GM21447 (cell line): ENCODE data around the gene PRTFDC1.

Experiments used
- ATAC-seq: cut with Tn5 transposase; IDR thresholded peaks from one replicate; pipeline ENCODE4 v1.9.1; 2021; ENCODE audit not compliant: unreplicated experiment

PRTFDC1 gene

DNA sequence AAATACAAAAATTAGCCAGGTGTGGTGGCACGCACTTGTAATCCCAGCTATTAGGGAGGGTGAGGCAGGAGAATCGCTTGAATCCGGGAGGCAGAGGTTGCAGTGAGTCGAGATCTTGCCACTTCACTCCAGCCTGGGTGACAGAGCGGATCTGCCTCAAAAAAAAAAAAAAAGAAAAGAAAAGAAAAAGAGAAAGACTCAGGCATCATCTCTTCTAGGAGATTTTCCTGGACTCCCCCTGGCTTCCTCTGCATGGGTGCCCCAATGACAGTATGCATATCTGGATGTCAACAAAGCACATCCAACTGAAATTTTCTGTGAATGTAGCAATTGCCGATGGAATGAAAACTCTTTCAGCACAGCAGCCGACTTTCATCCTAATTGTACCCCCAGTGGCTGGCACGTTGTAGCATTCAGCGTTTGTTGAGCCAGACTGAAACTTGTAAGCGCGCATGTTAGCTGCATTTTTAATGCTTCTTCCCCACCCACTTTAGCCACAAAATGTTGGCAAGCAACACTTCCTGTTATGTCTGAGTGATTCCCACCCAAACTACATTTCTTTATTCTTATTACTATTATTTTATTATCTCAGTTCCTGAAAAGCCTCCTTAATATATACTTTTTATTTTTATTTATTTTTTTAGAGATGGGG, 70.2 kb downstream of the PRTFDC1 start:
- no peak for ATAC-seq

GRCh38 chr10:24879861-24880260, 72.5 kb downstream of the PRTFDC1 start:
- ATAC-seq: no peak

DNA sequence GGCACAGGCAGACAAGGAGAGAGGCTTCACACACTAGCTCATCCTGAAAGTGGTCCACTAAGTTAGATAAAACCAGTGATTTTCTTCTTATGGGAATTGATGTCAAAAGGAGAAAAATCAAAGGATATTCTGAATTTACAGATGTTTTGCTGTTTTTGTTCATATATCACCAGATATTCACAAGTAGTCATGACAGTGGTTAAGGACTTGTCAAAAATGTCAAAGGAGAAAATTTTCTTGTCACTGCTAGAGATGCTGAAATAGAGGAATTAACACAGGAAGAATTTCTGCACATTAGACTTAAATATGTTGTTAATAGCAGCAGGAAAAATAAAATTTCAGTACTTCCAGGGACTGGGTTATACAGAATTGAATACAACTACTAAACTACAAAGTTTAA, 78.3 kb downstream of the PRTFDC1 start:
- no peak for ATAC-seq

DNA sequence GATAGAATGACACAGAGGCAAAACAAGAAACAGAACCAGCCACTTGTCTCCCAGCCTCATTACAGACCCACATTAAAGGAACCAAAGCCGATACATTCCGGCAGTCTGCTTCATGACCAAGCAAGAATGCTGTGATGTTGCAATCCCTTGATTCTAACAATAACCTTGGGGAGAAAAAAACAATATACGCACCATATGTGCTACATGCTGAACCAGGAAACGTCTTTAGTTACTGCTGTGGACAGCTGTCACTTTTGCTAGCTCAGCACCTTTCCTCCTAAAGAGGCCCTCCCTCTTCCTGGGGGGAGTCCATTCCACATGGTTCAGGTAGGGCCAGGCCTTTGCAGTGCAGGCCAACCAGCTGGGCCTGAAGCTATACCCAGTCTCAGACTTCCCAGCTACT, 79.1 kb downstream of the PRTFDC1 start:
- no peak for ATAC-seq

DNA sequence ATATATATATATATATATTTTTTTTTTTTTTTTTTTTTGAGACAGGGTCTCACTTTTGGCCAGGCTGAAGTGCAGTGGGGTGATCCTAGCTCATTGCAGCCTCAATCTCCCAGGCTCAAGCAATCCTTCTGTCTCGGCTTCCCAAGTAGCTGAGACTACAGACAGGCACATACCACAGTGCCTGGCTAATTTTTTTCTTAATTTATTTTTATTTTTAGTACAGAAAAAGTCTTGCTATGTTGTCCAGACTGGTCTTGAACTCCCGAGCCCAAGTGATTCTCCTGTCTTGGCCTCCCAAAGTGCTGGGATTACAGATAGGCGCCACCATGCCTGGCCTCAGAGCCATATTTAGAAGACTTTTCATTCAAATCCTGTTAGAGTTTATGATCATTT, 79.6 kb downstream of the PRTFDC1 start:
- no peak for ATAC-seq

DNA sequence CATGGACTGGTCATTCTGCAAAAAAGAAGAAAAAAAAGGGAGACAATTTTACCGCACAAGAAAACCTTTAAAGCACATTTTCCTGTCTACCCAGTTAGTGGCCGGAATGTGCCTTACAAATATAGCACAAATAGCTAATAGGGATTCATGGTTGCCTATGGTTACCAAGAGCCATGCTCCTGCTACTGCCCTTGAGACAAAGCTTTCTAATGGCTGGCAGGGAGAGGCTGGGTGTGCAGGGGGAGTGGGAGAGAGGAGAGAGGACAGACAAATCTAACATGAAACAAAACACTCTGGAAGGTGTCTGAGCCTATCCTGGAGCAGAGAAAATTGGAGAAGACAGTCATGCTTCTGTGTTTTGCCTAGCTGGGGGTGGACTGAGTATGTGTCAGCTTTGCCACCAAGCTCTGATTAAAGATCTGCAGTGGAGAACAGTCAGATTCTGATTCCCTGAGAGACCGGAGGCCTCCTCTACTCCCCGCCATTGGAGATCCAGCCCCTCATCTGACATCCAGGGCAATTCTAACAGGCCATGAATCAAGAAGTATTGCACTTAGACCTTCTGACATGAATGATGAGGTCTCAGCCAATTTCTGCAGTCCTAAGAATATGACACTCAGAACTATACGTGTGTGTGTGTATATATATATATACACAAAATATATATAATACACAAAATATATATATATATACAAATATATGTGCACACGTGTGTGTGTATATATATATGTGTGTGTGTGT, 80.2 kb downstream of the PRTFDC1 start:
- ATAC-seq: no peak

GRCh38 chr10:24871011-24871935, 81.1 kb downstream of the PRTFDC1 start:
- no peak for ATAC-seq

DNA sequence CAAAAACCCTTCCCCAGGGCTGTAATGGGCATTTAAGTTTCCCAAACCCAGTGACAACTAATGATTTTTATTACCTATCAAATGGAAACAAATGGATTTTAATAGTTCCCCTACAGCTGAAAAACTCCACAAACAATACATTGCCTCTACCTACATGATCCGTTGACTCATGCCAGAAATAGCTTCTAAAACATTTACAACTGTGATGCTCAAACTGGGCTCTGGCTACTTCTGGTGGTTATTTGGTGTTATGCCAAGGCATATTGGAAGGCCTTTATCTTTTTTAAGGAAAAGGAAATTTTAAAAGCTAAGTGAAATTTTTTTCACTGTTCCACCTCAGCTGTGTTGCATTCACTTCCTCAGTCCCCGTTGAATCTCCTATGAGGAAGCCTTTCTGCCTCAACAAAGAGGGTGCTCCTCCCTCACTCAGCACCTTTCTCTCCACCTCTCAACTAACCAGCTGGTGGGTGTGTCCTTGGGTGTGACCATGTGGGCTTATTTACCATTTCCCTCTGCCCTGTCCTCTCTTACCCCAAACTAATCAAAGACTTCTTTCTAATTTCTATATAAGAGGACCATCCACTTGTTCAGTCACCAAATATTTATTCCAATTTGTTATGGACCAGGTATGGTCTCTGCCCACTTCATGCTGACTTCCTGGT, 82.9 kb downstream of the PRTFDC1 start:
- no peak for ATAC-seq

DNA sequence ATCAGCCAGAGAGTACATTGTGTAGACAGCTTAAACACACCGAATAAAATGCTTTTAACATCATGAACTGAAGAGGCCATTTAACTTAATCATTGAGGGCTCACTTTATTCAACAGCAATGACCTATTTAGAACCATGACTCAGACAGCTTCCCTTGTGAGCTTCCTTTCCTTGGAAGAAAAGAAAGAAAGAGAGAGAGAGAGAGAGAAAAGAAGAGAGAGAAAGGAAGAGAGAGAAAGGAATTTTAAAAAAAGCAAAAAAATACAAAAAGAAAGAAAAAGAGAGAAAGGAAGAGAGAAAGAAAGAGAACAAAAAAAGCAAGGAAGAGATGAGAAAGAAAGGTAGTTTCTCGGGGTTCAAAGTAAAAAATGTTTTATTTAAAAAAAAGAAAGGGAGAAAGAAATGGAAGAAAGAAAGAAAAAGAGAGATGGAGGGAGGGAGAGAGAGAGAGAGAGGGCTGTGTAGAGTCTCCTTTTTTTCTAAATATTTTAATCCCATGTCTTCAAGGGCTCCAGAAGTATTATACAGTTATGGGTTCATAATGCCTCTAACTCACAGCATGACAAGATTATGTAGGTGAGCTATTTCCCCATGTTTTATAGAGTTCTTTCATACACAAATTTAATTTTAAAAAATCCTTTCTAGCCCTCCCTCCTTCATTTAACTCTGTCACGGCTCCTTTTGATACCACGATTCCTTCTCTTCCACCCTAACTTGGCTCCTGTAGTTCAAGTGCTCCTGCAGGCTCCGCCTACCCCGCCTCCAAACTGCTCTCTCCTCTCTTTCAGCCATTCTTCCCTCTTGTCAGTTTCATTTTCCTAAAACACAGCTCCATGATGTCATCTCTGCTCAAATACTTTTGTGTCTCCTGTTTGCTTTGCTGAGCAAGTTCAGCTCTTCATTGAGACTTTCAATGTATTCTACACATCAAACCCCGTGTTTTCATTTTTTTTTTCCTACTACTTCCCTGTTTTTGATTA, 85.5 kb downstream of the PRTFDC1 start:
- ATAC-seq: no peak

GRCh38 chr10:24865783-24866182, 86.6 kb downstream of the PRTFDC1 start:
- no peak for ATAC-seq

GRCh38 chr10:24862589-24862988, 89.8 kb downstream of the PRTFDC1 start:
- no peak for ATAC-seq

- ATAC-seq: no peak
These were observed 93.8 kb downstream of the PRTFDC1 start for GRCh38 chr10:24858288-24859270.

DNA sequence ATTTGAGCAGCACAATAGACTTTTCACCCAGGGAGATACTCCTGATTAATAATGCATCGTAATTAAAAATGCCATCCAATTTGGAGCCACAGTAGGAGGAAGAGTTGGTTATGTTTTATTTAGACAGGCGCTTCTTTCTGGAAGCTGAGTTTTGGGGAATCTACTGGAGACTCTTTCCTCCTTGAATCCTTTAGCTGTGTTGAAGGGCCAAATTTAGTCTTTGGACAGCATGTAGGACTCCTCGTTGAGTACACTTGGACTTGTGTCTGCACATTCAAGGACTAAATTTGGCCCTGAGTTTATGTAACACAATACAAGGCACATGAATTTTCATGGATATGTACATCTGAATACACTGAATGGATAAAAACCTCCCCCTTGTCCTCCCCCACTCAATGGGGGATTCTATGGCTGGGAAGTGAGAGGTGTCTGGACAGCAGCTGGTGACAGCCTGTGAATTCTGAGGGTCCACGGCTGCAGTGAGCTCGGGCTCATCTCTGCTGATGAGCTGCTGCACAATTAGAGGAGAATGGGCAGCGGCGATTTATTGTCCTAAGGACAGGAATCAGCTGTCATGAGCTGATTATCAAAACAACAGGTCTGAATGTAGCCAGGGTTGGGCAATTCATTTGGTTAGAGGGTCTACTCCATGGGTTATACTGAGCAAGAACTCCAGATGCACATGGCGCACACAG, 95.2 kb downstream of the PRTFDC1 start:
- ATAC-seq: no peak

GRCh38 chr10:24854256-24854655, 98.2 kb downstream of the PRTFDC1 start:
- ATAC-seq: no peak

DNA sequence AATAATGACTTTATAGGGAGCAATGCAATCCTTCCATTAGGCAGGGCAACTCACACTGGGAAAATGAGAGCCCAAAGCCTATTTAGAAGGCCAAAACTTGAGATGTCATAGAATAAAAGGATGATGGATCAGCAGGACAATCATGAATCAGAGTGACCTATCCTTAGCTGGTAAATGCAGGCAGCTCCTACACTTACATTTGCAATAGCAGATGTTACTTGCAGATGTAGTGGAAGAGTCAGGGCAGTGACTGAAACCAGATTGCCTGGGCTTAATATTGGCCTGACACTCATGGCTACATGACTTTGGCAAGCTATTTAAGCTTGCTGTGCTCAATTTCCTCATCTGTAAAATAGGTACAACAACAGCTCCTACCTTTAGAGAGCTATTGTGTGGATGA, 98.7 kb downstream of the PRTFDC1 start:
- no peak for ATAC-seq

GRCh38 chr10:24851629-24852028, 100.8 kb downstream of the PRTFDC1 start:
- no peak for ATAC-seq

DNA sequence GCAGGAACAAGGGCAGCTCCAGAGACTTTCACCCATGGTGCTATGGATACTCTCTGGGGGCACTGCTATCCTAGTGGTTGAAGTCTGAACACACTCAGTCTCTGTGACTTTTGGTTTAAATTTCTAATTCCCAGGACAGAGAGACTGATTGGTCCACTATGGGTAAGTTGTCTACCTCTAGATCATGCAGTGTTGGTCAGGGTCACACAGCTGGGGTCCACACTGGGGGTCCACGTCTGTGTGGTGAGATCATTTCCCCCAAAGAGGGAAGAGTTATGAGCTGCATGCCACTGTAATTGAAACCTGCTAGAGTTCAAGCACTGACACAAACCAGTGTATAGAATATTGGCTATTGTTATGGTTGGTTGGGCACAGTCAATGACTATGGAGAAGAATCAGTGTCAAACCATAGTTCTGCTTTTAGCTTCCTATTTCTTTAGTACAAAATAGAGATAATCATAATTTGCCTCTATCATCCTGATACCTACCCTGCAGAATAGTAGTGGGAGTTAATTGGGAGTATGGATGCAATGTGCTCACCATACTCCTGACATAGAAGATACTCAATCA, 101.6 kb downstream of the PRTFDC1 start:
- no peak for ATAC-seq
